Esophagus squamous epithelium (tissue), 4 donors: ENCODE data around the gene NPPC.

ENCODE experiments used
- CTCF ChIP-seq, 6 experiments: fragments of 450-650 bp in 4 of 6; fragments of 200-600 bp in 2 of 6; sonication (generic) in 2 of 6; IDR thresholded peaks; one replicate each; pipeline ENCODE4 v1.5.1; 2016 to 2019; ENCODE audit warnings: antibody characterized with exemption in 6 of 6, mild to moderate bottlenecking in 4 of 6, moderate library complexity in 4 of 6
- POLR2A ChIP-seq, 4 donors: fragments of 450-650 bp; IDR thresholded peaks; one replicate each; pipeline ENCODE4 v1.6.1; 2017; ENCODE audit warnings: antibody characterized with exemption in 4 of 4, mild to moderate bottlenecking in 4 of 4, moderate library complexity in 3 of 4

GRCh38 chr2:231874944-231875343 is 51.3 kb downstream of the NPPC start:
- TF ChIP-seq CTCF (IDR thresholded peaks at IDR 0.05), result no peak
- no peak for TF ChIP-seq POLR2A (IDR thresholded peaks at IDR 0.05)
